Activated CD8-positive, alpha-beta memory T cell treated with anti-CD3 and anti-CD28 coated beads, Interleukin-2, amount 50 U/mL, for 24 hours (primary cell): ENCODE data around the gene CROT.
"Not testable (repeated sequence)": the region's sequence is repeated elsewhere in the genome, so short reads cannot be mapped to it uniquely, and the experiment has no call there.

ENCODE experiments used
- DNase-seq: peaks from one replicate; pipeline ENCODE4 v3.0.0-alpha.2; 2020; ENCODE audit errors: extremely low read depth

The CROT gene

GRCh38 chr7:87345166-87345927 lies at the start of gene CROT:
TSS of gene CROT (plus strand) at chr7:87345664. CDS start at chr7:87349069, 3,405 bp downstream.
- peak; percentile 87 for DNase-seq

- DNase-seq: no peak
Measured at GRCh38 chr7:87300756-87301155, 44.7 kb upstream of the CROT start.

GRCh38 chr7:87310790-87311419 lies 34.6 kb upstream of the CROT start:
- DNase-seq: no peak

- peak; percentile 8 for DNase-seq
Measured at GRCh38 chr7:87312215-87312865, 33.1 kb upstream of the CROT start.

- DNase-seq: no peak
Measured at GRCh38 chr7:87316097-87316700, 29.3 kb upstream of the CROT start.

- DNase-seq: no peak
Measured at GRCh38 chr7:87316846-87317552, 28.5 kb upstream of the CROT start.

- no peak for DNase-seq
Measured at GRCh38 chr7:87317691-87318245, 27.7 kb upstream of the CROT start.

GRCh38 chr7:87318741-87319140 lies 26.7 kb upstream of the CROT start:
- no peak for DNase-seq

- DNase-seq: not testable (repeated sequence)
Measured at GRCh38 chr7:87319154-87319581, 26.3 kb upstream of the CROT start.

- DNase-seq: no peak
Measured at GRCh38 chr7:87322912-87323311, 22.6 kb upstream of the CROT start.

GRCh38 chr7:87325576-87326370 lies 19.7 kb upstream of the CROT start:
- no peak for DNase-seq

- no peak for DNase-seq
Measured at GRCh38 chr7:87328281-87328680, 17.2 kb upstream of the CROT start.

GRCh38 chr7:87330316-87330715 lies 15.1 kb upstream of the CROT start:
- DNase-seq: no peak

GRCh38 chr7:87330942-87331341 lies 14.5 kb upstream of the CROT start:
- DNase-seq: no peak

GRCh38 chr7:87331687-87332252 lies 13.7 kb upstream of the CROT start:
- no peak for DNase-seq

GRCh38 chr7:87332321-87332720 lies 13.1 kb upstream of the CROT start:
- no peak for DNase-seq

- no peak for DNase-seq
Measured at GRCh38 chr7:87336136-87336535, 9.3 kb upstream of the CROT start.

- no peak for DNase-seq
Measured at GRCh38 chr7:87337331-87337730, 8.1 kb upstream of the CROT start.

- no peak for DNase-seq
Measured at GRCh38 chr7:87339373-87339897, 6.0 kb upstream of the CROT start.

- no peak for DNase-seq
Measured at GRCh38 chr7:87341441-87341840, 4.0 kb upstream of the CROT start.
